Trophoblast cell (in vitro differentiated cells and primary cell): Measurements from ENCODE around the gene NPC1.
A peak's percentile ranks its signal among the peaks of the same experiment; 100 is the strongest.

ENCODE experiments used
- DNase-seq, 2 donors: peaks; one replicate each; pipeline ENCODE4 v3.0.0-alpha.2; 2016
- H2AFZ ChIP-seq: 2 replicates; pipeline ENCODE4 v1.6.1; 2013; ENCODE audit warnings: low read length, moderate library complexity, mild to moderate bottlenecking; ENCODE audit not compliant: insufficient read depth, poor library complexity
- H2AK5ac ChIP-seq: 2 replicates; pipeline ENCODE4 v1.6.1; 2013; ENCODE audit warnings: mild to moderate bottlenecking, low read length
- H2BK120ac ChIP-seq: 2 replicates; pipeline ENCODE4 v1.6.1; 2013; ENCODE audit warnings: low read length, mild to moderate bottlenecking, moderate library complexity; ENCODE audit not compliant: insufficient read depth, poor library complexity
- H2BK12ac ChIP-seq: 2 replicates; pipeline ENCODE4 v1.6.1; 2013; ENCODE audit warnings: mild to moderate bottlenecking, low read length, moderate library complexity
- H2BK5ac ChIP-seq: 2 replicates; pipeline ENCODE4 v1.6.1; 2013; ENCODE audit warnings: low read length, low read depth, moderate library complexity, mild to moderate bottlenecking; ENCODE audit not compliant: poor library complexity
- H3K14ac ChIP-seq: 2 replicates; pipeline ENCODE4 v1.6.1; 2013; ENCODE audit warnings: mild to moderate bottlenecking, low read length
- H3K18ac ChIP-seq: 2 replicates; pipeline ENCODE4 v1.6.1; 2013; ENCODE audit warnings: mild to moderate bottlenecking, low read length
- H3K23ac ChIP-seq: 2 replicates; pipeline ENCODE4 v1.6.1; 2013; ENCODE audit warnings: low read length
- H3K27ac ChIP-seq: 2 replicates; pipeline ENCODE4 v1.5.1; 2013; ENCODE audit warnings: low read depth, mild to moderate bottlenecking, inconsistent platforms, low read length, moderate library complexity
- H3K27me3 ChIP-seq: 2 replicates; pipeline ENCODE4 v1.6.1; 2013; ENCODE audit warnings: inconsistent platforms, mild to moderate bottlenecking, low read length, moderate library complexity; ENCODE audit not compliant: insufficient read depth
- H3K36me3 ChIP-seq, 2 experiments: 1 replicate in 1 of 2; 2 replicates in 1 of 2; pipeline ENCODE4 v1.6.1; 2013; ENCODE audit warnings: low read length in 2 of 2, mild to moderate bottlenecking in 2 of 2, moderate library complexity in 1 of 2; ENCODE audit not compliant: insufficient read depth in 2 of 2, control insufficient read depth in 1 of 2
- H3K4ac ChIP-seq: 2 replicates; pipeline ENCODE4 v1.6.1; 2013; ENCODE audit warnings: low read depth, mild to moderate bottlenecking, low read length, moderate library complexity
- H3K4me1 ChIP-seq, 2 experiments: 1 replicate in 1 of 2; 2 replicates in 1 of 2; pipeline ENCODE4 v1.6.1; 2013; ENCODE audit warnings: low read length in 2 of 2, mild to moderate bottlenecking in 2 of 2, moderate library complexity in 1 of 2; ENCODE audit not compliant: insufficient read depth in 2 of 2, control insufficient read depth in 1 of 2
- H3K4me2 ChIP-seq: 2 replicates; pipeline ENCODE4 v1.6.1; 2013; ENCODE audit warnings: inconsistent platforms, mild to moderate bottlenecking, low read length, moderate library complexity
- H3K4me3 ChIP-seq: 2 replicates; pipeline ENCODE4 v1.5.1; 2013; ENCODE audit warnings: mild to moderate bottlenecking, low read depth, low read length, inconsistent platforms
- H3K79me1 ChIP-seq: one replicate; pipeline ENCODE4 v1.6.1; 2013; ENCODE audit warnings: low read length
- H3K79me2 ChIP-seq: 2 replicates; pipeline ENCODE4 v1.6.1; 2013; ENCODE audit warnings: low read length, mild to moderate bottlenecking; ENCODE audit not compliant: control insufficient read depth, insufficient read depth, poor library complexity
- H3K9ac ChIP-seq: 2 replicates; pipeline ENCODE4 v1.6.1; 2013; ENCODE audit warnings: mild to moderate bottlenecking, low read length
- H3K9me3 ChIP-seq: 2 replicates; pipeline ENCODE4 v1.6.1; 2013; ENCODE audit warnings: low read depth, mild to moderate bottlenecking, control low read depth, inconsistent platforms, low read length; ENCODE audit not compliant: insufficient read depth
- H4K12ac ChIP-seq: 2 replicates; pipeline ENCODE4 v1.6.1; 2013; ENCODE audit warnings: low read depth, mild to moderate bottlenecking, low read length, moderate library complexity
- H4K8ac ChIP-seq: 2 replicates; pipeline ENCODE4 v1.6.1; 2013; ENCODE audit warnings: low read depth, mild to moderate bottlenecking, low read length, moderate library complexity
- H4K91ac ChIP-seq: one replicate; pipeline ENCODE4 v1.6.1; 2013; ENCODE audit warnings: low read depth, mild to moderate bottlenecking, low read length, moderate library complexity
- WGBS: extraction: QIAGEN DNeasy Blood & Tissue Kit; methylation state at CpG from one replicate; pipeline ENCODE4 v1.1.7; 2013; ENCODE audit warnings: missing lambda C conversion rate; ENCODE audit not compliant: insufficient read length, insufficient coverage; ENCODE audit errors: extremely low coverage; 5-methylcytosine and 5-hydroxymethylcytosine counted together

NPC1 gene

GRCh38 chr18:23575309-23575651, 11.0 kb downstream of the NPC1 start:
- H3K79me1 ChIP-seq, result peaks cover 6% of the 10 kb centered on the region
- H4K12ac ChIP-seq, result no peak overlapping the region
- H3K14ac ChIP-seq, result no peak overlapping the region
- DNase-seq, result peak; percentile 15 to 57
- H4K91ac ChIP-seq, result peak overlapping the region; percentile 55
- no peaks in the 10 kb centered on the region for H3K27me3 ChIP-seq
- no peak overlapping the region for H3K4me3 ChIP-seq
- H2BK5ac ChIP-seq, result peak overlapping the region; percentile 61
- H3K9me3 ChIP-seq, result no peaks in the 10 kb centered on the region
- no peak overlapping the region for H2BK120ac ChIP-seq
- peaks cover 9 to 10% of the 10 kb centered on the region in 2 experiments for H3K36me3 ChIP-seq
- no peak overlapping the region for H2AFZ ChIP-seq
- H3K27ac ChIP-seq, result peak overlapping the region; percentile 73
- peak overlapping the region; percentile 2 for H3K4me2 ChIP-seq
- WGBS, result no CpG with 5 or more reads among the region's 7 CpGs
- H3K9ac ChIP-seq, result no peak overlapping the region
- H3K4ac ChIP-seq, result no peak overlapping the region
- peaks cover 2% of the 10 kb centered on the region for H3K79me2 ChIP-seq
- H3K23ac ChIP-seq, result no peak overlapping the region
- no peak overlapping the region for H2AK5ac ChIP-seq
- peaks cover 12 to 16% of the 10 kb centered on the region in 2 experiments for H3K4me1 ChIP-seq
- H4K8ac ChIP-seq, result peak overlapping the region; percentile 29
- H3K18ac ChIP-seq, result peak overlapping the region; percentile 29
- H2BK12ac ChIP-seq, result peak overlapping the region; percentile 91

GRCh38 chr18:23574611-23575308, 11.5 kb downstream of the NPC1 start:
- Histone ChIP-seq H4K8ac (peak overlapping the region; percentile 29), H3K18ac (no peak overlapping the region), H3K79me2 (peaks cover 2% of the 10 kb centered on the region), H2AK5ac (no peak overlapping the region), H3K4ac (no peak overlapping the region), H3K9me3 (no peaks in the 10 kb centered on the region), H4K12ac (no peak overlapping the region), H3K27me3 (no peaks in the 10 kb centered on the region), H3K4me1 (peaks cover 12 to 16% of the 10 kb centered on the region in 2 experiments), H3K36me3 (peaks cover 9 to 10% of the 10 kb centered on the region in 2 experiments), H3K4me3 (no peak overlapping the region), H3K79me1 (peaks cover 6% of the 10 kb centered on the region), H2BK12ac (peak overlapping the region; percentile 91), H2BK120ac (no peak overlapping the region), H3K4me2 (peak overlapping the region; percentile 2), H2BK5ac (peak overlapping the region; percentile 61), H3K9ac (no peak overlapping the region), H3K23ac (no peak overlapping the region), H3K27ac (peak overlapping the region; percentile 73), H2AFZ (no peak overlapping the region), H3K14ac (no peak overlapping the region), H4K91ac (peak overlapping the region; percentile 55)
- no peak for DNase-seq
- no CpG with 5 or more reads among the region's 5 CpGs for WGBS

GRCh38 chr18:23573626-23574431, 12.5 kb downstream of the NPC1 start:
- no peak overlapping the region for H4K91ac ChIP-seq
- no peak overlapping the region for H3K18ac ChIP-seq
- no peak overlapping the region for H3K14ac ChIP-seq
- H3K9ac ChIP-seq, result no peak overlapping the region
- peak overlapping the region; percentile 42 for H3K27ac ChIP-seq
- H2BK5ac ChIP-seq, result no peak overlapping the region
- DNase-seq, result peak; percentile 58 to 73
- H3K27me3 ChIP-seq, result no peaks in the 10 kb centered on the region
- H3K4me3 ChIP-seq, result no peak overlapping the region
- H2BK120ac ChIP-seq, result no peak overlapping the region
- H2BK12ac ChIP-seq, result no peak overlapping the region
- peak overlapping the region; percentile 2 for H3K4me2 ChIP-seq
- no peaks in the 10 kb centered on the region for H3K9me3 ChIP-seq
- H3K4me1 ChIP-seq, result peaks cover 12 to 16% of the 10 kb centered on the region in 2 experiments
- no peak overlapping the region for H2AK5ac ChIP-seq
- H4K8ac ChIP-seq, result no peak overlapping the region
- no peak overlapping the region for H3K23ac ChIP-seq
- no peak overlapping the region for H2AFZ ChIP-seq
- no CpG with 5 or more reads among the region's 6 CpGs for WGBS
- peaks cover 6% of the 10 kb centered on the region for H3K79me1 ChIP-seq
- H3K36me3 ChIP-seq, result peaks cover 9 to 12% of the 10 kb centered on the region in 2 experiments
- H4K12ac ChIP-seq, result no peak overlapping the region
- peaks cover 1% of the 10 kb centered on the region for H3K79me2 ChIP-seq
- peak overlapping the region; percentile 21 for H3K4ac ChIP-seq

GRCh38 chr18:23573020-23573419, 13.3 kb downstream of the NPC1 start:
- WGBS, result no CpG with 5 or more reads among the region's 4 CpGs
- H2AK5ac ChIP-seq, result no peak overlapping the region
- peak overlapping the region; percentile 1 for H3K4ac ChIP-seq
- H3K4me3 ChIP-seq, result no peak overlapping the region
- peaks cover 12 to 16% of the 10 kb centered on the region in 2 experiments for H3K4me1 ChIP-seq
- no peaks in the 10 kb centered on the region for H3K9me3 ChIP-seq
- H4K8ac ChIP-seq, result no peak overlapping the region
- H3K4me2 ChIP-seq, result no peak overlapping the region
- no peak overlapping the region for H2AFZ ChIP-seq
- no peak overlapping the region for H2BK12ac ChIP-seq
- no peak overlapping the region for H2BK120ac ChIP-seq
- no peaks in the 10 kb centered on the region for H3K79me2 ChIP-seq
- H3K23ac ChIP-seq, result no peak overlapping the region
- H3K14ac ChIP-seq, result no peak overlapping the region
- no peak overlapping the region for H3K18ac ChIP-seq
- DNase-seq, result no peak
- H3K27ac ChIP-seq, result no peak overlapping the region
- no peak overlapping the region for H4K91ac ChIP-seq
- H4K12ac ChIP-seq, result no peak overlapping the region
- H3K36me3 ChIP-seq, result peaks cover 9 to 12% of the 10 kb centered on the region in 2 experiments
- H3K27me3 ChIP-seq, result no peaks in the 10 kb centered on the region
- no peak overlapping the region for H2BK5ac ChIP-seq
- peaks cover 6% of the 10 kb centered on the region for H3K79me1 ChIP-seq
- no peak overlapping the region for H3K9ac ChIP-seq
